Keratinocyte (primary cell): ENCODE measurements around the gene LPAR1. TPM values are rescaled to one million over a fixed set of nuclear protein-coding genes. Genes with fewer than 3 reads are reported as not detected.

Source experiments
- DNase-seq: peaks from one replicate; pipeline ENCODE4 v3.0.0-alpha.2; 2011; ENCODE audit warnings: low read depth, missing footprints, low spot score
- FAIRE-seq: peaks from 2 replicates; lab custom pipeline; 2011; peaks lifted over from hg19 to GRCh38; lab: Jason Lieb, UNC
- H2AFZ ChIP-seq: 2 replicates; pipeline ENCODE4 v1.6.0; 2012; ENCODE audit warnings: low read length, control low read depth, inconsistent platforms; ENCODE audit not compliant: control insufficient read depth
- H3K27ac ChIP-seq: 2 replicates; pipeline ENCODE4 v1.5.1; 2011; ENCODE audit warnings: low read length; ENCODE audit not compliant: control insufficient read depth, insufficient read depth
- H3K27me3 ChIP-seq: 3 replicates; pipeline ENCODE4 v1.6.0; 2011; ENCODE audit warnings: low read length; ENCODE audit not compliant: control insufficient read depth, insufficient read depth; ENCODE audit errors: extremely low read depth
- H3K36me3 ChIP-seq, 2 experiments: 2 replicates in 1 of 2; 3 replicates in 1 of 2; pipeline ENCODE4 v1.5.1; 2011; ENCODE audit warnings: low read length in 2 of 2, mild to moderate bottlenecking in 1 of 2; ENCODE audit not compliant: control insufficient read depth in 2 of 2, insufficient read depth in 2 of 2; ENCODE audit errors: extremely low read depth in 1 of 2
- H3K4me1 ChIP-seq: 3 replicates; pipeline ENCODE4 v1.5.1; 2011; ENCODE audit warnings: low read length; ENCODE audit not compliant: control insufficient read depth, insufficient read depth; ENCODE audit errors: extremely low read depth
- H3K4me2 ChIP-seq: 3 replicates; pipeline ENCODE4 v1.6.0; 2011; ENCODE audit warnings: low read depth, low read length; ENCODE audit not compliant: control insufficient read depth, insufficient read depth; ENCODE audit errors: extremely low read depth
- H3K4me3 ChIP-seq, 3 experiments: fragments of 200-600 bp in 1 of 3; sonication (generic) in 1 of 3; 2 replicates in 2 of 3; 3 replicates in 1 of 3; pipeline ENCODE4 v1.5.1; 2011 to 2016; ENCODE audit warnings: low read length in 3 of 3, mild to moderate bottlenecking in 3 of 3, control low read depth in 2 of 3, inconsistent platforms in 1 of 3, low read depth in 1 of 3, mixed read lengths in 1 of 3, mixed run types in 1 of 3, moderate library complexity in 1 of 3; ENCODE audit not compliant: control insufficient read depth in 2 of 3, insufficient read depth in 2 of 3; ENCODE audit errors: extremely low read depth in 1 of 3
- H3K79me2 ChIP-seq: 2 replicates; pipeline ENCODE4 v1.6.0; 2012; ENCODE audit warnings: low read length; ENCODE audit not compliant: control insufficient read depth, insufficient read depth
- H3K9ac ChIP-seq: 3 replicates; pipeline ENCODE4 v1.6.0; 2011; ENCODE audit warnings: low read length; ENCODE audit not compliant: control insufficient read depth, insufficient read depth; ENCODE audit errors: extremely low read depth
- H3K9me1 ChIP-seq: 3 replicates; pipeline ENCODE4 v1.6.0; 2011; ENCODE audit warnings: low read length; ENCODE audit not compliant: control insufficient read depth, insufficient read depth; ENCODE audit errors: extremely low read depth
- H3K9me3 ChIP-seq: 2 replicates; pipeline ENCODE4 v1.5.1; 2012; ENCODE audit warnings: low read depth, low read length; ENCODE audit not compliant: control insufficient read depth
- H4K20me1 ChIP-seq: 3 replicates; pipeline ENCODE4 v1.6.0; 2011; ENCODE audit warnings: low read length; ENCODE audit not compliant: control insufficient read depth, insufficient read depth; ENCODE audit errors: extremely low read depth
- CTCF ChIP-seq, 3 experiments: IDR thresholded peaks in 1 of 3; conservative IDR thresholded peaks in 1 of 3; optimal IDR thresholded peaks in 1 of 3; 2 replicates in 2 of 3; 3 replicates in 1 of 3; pipeline versions ENCODE3 to v1.5.1; 2011; ENCODE audit warnings: low read length in 3 of 3, mild to moderate bottlenecking in 3 of 3, moderate library complexity in 2 of 3, control low read depth in 1 of 3, inconsistent platforms in 1 of 3; ENCODE audit not compliant: insufficient read depth in 2 of 3; ENCODE audit errors: extremely low read depth in 1 of 3
- EZH2 ChIP-seq: IDR thresholded peaks from one replicate; pipeline ENCODE4 v1.6.1; 2012; ENCODE audit warnings: inconsistent platforms, mild to moderate bottlenecking, low read length, moderate library complexity
- dilution Hi-C: fragments of 300-500 bp; cut with MboI; formaldehyde crosslinking; loops from one replicate; pipeline ENCODE4 v1.7.0; 2020; ENCODE audit warnings: low sequenced_read_pairs; ENCODE audit not compliant: extremely low pct_ligation_motif_present
- polyA plus RNA-seq, 5 experiments: library from polyadenylated mRNA; depleted of rRNA in 3 of 5; stranded (reverse) in 3 of 5; stranded (forward) in 1 of 5; unstranded in 1 of 5; fragments of >200 nt; gene quantifications; 1 replicate in 1 of 5; 2 replicates in 3 of 5; 3 replicates in 1 of 5; pipeline versions ENCODE4 v1.2.1 to v1.2.3, GENCODE V29; 2011 to 2012; ENCODE audit warnings: missing spikeins in 2 of 5, low read depth in 1 of 5, low replicate concordance in 1 of 5

Gene LPAR1
- polyA plus RNA-seq, 1 donor (not counting 4 experiments of a cell fraction or from before 2014, with no cell fraction given) = 43.2 TPM

GRCh38 chr9:111004936-111005335, 33.3 kb downstream of the LPAR1 start:
- Histone ChIP-seq H3K4me2 (no peak overlapping the region), H4K20me1 (no peaks in the 10 kb centered on the region), H3K79me2 (peaks cover 27% of the 10 kb centered on the region), H3K4me1 (no peaks in the 10 kb centered on the region), H3K36me3 (peaks cover 0 to 3% of the 10 kb centered on the region in 2 experiments), H3K27ac (no peak overlapping the region), H3K9me1 (no peaks in the 10 kb centered on the region), H3K27me3 (no peaks in the 10 kb centered on the region), H2AFZ (no peak overlapping the region), H3K4me3 (no peak overlapping the region), H3K9me3 (no peaks in the 10 kb centered on the region), H3K9ac (no peak overlapping the region)
- FAIRE-seq (no peak), DNase-seq (no peak)
- dilution Hi-C loops = no loop called here
- TF ChIP-seq CTCF (optimal IDR thresholded peaks at IDR 0.05 in 1 of 3, IDR thresholded peaks at IDR 0.05 in 1 of 3, conservative IDR thresholded peaks at IDR 0.05 in 1 of 3; ENCODE audit: extremely low read depth in 1 of 3, insufficient read depth in 2 of 3, low read length in 3 of 3) = no peak
- TF ChIP-seq EZH2 = no peak

- Histone ChIP-seq H2AFZ (no peak overlapping the region), H3K4me3 (no peak overlapping the region), H3K4me2 (no peak overlapping the region), H3K27ac (no peak overlapping the region), H3K9ac (no peak overlapping the region), H3K36me3 (peaks cover 0 to 3% of the 10 kb centered on the region in 2 experiments), H3K4me1 (no peaks in the 10 kb centered on the region), H3K27me3 (no peaks in the 10 kb centered on the region), H3K9me3 (no peaks in the 10 kb centered on the region), H3K79me2 (peaks cover 28% of the 10 kb centered on the region), H4K20me1 (no peaks in the 10 kb centered on the region), H3K9me1 (no peaks in the 10 kb centered on the region)
- DNase-seq (no peak), FAIRE-seq (no peak)
- dilution Hi-C loops = no loop called here
- TF ChIP-seq EZH2 (no peak), CTCF (optimal IDR thresholded peaks at IDR 0.05 in 1 of 3, IDR thresholded peaks at IDR 0.05 in 1 of 3, conservative IDR thresholded peaks at IDR 0.05 in 1 of 3; ENCODE audit: extremely low read depth in 1 of 3, insufficient read depth in 2 of 3, low read length in 3 of 3) (no peak)
These were observed 35.1 kb downstream of the LPAR1 start for GRCh38 chr9:111003182-111003581.
